Suppressor macrophage treated with lipopolysaccharide for 1 hour (primary cell): ENCODE data around the gene HCST.
"Not testable (repeated sequence)": the region's sequence is repeated elsewhere in the genome, so short reads cannot be mapped to it uniquely, and the experiment has no call there.

Experiments used
- DNase-seq, 3 donors: peaks; one replicate each; pipeline ENCODE4 v3.0.0-alpha.2; 2020 to 2022

HCST gene

DNA sequence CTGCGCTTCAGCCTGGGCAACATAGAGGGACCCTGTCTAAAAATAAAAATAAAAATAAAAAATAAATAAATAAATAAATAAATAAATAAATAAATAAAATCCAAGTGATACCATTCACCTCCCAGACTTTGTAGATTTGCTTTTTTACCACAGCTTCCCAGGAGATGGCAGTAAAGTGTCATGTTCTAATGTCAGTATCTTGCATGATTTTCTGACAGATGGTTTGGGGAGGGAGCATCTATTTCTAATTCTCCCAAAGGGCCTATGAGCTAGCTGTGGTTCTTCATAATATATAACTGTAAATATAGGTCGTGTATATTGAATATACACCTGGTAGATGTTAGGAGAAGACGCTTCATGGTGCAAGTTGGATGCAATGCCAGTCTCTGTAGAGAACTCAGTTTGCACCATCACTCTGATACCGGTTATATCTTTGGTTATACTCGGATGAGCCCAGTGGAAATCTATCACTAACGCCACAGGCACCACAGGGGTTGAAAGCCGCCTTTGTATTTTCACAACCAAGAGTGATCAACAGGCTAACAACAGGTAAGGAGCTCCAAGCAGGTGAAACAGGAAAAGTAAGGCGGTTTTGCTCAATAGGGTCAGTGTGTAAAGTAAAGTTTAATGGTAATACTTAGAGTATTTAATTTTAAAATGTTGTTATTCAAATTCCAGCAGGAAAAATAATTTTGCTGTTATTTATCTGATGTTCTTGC is 20.1 kb upstream of the HCST start:
- peak; percentile 64 to 86 (median 79) for DNase-seq

DNA sequence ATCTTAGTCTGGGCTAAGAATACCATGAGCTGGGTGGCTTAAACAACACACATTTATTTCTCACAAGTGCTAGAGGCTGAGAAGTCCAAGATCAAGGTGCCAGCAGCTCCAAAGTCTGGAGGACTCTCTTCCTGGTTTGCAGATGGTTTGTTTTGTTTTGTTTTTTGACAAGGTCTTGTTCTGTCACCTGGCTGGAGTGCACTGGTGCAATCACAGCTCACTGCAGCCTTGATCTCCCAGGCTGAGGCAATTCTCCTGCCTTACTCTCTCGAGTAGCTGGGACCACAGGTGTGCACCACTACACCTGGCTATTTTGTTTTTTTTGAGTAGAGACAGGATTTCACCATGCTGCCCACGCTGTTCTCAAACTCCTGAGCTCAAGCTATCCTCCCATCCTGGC is 18.4 kb upstream of the HCST start:
- no peak for DNase-seq

DNA sequence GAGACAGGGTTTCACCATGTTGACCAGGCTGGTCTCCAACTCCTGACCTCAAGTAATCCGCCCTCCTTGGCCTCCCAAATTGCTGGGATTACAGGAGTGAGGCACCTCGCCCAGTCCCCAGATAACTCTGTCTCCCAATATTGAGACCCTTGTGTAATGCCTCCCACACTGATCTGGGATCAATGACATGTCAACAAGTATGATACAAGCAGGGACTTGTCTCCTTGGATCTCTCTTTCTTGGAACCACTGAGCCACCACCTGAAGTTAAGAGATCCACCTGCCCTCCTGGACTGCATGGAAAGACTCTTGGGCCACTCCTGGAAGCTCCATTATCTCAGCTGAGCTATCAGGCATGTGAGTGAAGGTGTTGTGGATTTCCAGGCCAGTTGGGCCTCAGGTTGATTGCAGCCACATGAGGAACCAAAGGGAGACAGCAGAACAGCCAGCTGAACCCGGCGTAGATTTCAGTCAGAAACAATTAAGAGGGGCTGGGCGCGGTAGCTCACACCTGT is 17.0 kb upstream of the HCST start:
- no peak for DNase-seq

DNA sequence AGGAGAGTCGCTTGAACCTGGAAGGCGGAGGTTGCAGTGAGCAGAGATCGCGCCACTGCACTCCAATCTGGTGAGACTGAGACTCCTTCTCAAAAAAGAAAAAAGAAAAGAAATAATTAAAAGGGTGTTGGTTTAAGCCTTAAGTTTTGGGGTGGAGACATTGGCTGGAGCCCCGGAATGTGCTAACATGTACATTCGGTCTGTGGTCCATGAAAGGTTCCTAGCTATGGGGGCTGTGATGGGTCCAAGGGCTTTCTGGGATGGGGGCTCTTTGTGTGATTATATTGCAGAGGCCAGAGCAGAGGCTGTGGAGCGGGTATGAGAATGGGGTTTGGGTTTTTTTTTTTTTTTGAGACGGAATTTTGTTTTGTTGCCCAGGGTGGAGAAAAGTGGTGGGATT is 16.4 kb upstream of the HCST start:
- DNase-seq: no peak

DNA sequence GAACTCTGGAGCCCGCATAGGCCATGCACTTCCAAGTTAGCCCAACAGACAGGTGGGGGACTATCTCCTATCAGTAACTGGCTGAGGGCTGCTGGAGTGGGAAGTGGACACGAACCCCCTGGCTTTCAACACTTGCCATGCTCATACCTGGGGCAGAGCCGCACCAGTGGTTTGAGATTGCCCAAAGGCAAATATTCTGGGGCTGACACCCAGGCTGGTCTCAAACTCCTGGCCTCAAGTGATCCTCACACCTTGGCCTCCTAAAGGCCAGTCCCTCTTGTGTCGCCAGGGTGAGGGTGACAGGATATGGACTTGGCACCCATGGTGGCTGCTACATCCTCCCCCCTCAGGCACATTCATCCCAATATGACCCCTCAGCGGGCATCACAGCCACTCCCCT is 15.1 kb upstream of the HCST start:
- no peak for DNase-seq

DNA sequence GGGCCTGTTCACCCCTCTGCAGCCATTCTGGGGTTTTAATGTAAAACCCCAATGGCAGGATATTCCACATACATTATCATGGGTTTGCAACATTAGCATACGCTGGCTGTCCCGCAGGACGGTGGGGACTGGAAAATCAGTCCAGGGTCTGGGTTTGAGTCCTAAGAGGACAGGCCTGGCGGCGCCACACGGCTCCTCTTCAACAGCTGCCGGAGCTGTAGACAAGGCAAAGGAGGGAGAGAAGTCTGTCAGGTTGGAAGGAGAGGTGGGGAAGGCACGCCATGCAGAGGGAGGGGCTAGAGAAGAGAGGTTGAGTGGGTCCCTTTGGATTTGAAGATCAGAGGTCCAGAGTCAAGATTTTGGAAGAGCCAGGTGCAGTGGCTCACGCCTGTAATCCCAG is 13.9 kb upstream of the HCST start:
- no peak for DNase-seq

DNA sequence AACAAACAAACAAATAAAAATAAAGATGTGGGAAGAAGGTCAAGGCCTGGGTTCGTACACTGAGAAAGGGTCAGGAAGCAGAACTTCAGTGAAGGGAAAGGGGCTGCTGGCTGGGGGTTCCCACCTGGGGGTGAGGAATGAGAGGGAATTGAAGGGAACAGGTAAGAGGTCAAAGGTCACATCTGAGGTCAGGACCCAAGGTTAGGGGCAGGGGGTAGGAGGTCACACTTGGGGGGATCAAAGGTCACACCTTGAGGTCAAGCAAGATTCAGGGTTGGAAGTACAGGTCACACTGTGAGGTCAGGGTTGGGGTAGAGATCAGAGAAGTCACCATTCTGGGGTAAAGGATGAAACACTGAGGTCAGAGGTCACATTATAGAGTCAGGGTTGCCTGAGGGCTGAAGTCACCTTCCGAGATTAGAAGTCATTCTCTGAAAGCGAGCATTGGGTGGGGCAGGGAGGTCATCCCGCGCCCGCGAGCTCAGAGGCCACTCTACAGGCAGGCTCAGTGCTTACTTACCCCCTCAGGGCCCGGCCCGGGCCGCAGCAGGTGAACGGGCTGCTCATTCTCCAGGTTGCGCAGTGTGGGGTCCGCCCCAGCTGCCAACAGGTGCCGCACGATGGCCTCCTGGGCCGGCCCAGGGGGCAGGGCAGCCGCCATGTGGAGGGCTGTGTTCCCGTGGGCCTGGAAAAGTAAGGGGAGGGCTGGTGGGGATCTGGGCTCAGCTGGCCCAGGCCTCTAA is 12.8 kb upstream of the HCST start:
- no peak for DNase-seq

DNA sequence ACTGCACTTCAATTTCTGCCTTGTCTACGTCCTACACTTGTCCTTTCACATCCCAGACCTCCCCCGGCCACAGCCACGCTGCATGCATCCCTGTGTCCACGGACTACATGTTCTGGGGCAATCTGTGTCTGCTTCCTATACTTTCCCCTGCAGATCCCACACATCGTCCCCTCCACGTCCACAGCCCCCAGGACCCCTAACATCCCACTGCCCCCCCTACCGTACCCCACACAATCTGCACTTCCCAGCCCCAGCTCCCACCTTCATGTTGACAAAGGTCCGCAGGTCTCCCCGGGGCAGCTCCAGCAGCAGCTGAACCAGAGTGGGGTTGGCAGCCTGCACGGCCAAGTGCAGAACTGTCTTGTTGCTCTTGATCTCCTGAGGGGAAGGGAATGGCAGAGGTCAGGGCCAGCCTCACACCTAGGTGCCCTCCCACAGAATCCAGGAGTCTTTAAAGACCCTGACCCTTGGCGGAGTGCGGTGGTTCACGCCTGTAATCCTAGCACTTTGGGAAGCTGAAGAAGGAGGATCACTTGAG is 12.1 kb upstream of the HCST start:
- no peak for DNase-seq

DNA sequence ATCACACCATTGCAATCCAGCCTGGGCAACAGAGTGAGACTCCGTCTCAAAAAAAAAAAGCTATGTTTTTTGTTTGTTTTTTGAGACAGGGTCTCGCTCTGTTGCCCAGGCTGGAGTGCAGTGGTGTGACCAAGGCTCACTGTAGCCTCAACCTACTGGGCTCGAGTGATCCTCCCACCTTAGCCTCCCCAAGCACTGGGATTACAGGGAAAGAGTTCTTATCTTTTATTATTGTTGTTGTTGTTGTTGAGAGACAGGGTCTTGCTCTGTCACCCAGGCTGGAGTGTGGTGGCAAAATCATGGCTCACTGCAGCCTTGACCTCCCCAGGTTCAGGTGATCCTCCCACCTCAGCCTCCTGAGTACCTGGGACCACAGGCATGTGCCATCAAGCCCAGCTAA is 10.5 kb upstream of the HCST start:
- not testable (repeated sequence) for DNase-seq

DNA sequence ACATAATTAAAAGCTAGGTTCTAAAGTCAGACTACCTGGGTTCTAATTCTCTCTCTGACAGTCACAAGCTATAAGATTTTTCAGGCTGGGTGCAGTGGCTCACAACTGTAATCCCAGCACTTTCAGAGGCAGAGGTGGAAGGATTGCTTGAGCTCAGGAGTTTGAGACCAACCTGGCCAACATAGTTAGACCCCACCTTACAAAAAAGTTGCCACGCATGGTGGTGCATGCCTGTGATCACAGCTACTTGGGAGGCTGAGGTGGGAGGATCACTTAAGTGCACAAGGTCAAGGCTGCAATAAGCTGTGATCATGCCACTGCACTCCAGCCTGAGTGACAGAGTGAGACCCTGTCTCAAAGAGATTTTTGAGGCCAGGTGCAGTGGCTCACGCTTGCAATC is 8.0 kb upstream of the HCST start:
- DNase-seq: no peak

DNA sequence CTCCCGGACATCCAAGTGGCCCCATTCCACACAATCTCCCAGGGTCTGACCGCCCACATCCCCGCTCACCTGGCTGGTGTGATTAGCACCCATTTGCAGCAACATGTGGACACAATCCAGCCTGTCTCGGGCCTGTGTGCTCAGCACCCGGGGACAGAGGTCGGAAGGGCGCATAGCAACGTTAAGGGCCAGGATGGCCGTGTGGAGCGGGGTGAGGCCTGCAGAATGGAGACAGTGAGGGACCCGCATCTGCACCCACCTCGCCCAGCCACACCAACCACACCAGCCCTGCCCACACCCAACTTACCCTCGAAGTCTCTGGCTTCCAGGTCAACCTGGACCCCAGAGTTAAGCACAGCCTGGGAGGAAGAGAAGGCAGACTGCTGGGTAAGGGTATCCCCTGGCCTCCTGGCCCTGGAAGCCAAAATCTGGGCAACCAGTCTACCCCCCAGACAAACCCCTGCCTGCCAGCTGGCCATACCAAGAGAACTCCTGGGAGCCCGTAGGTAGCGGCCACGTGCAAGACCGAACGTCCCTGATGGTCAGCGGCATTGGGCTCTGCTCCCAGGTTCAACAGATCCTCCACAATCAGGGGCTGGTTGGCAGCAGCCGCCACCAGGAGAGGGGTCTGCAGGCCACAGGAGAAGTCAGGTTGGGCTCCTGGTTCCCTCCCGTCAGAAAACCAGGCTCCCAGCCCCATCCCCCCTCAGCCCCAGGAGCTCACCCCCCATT is 6.3 kb upstream of the HCST start:
- no peak for DNase-seq

DNA sequence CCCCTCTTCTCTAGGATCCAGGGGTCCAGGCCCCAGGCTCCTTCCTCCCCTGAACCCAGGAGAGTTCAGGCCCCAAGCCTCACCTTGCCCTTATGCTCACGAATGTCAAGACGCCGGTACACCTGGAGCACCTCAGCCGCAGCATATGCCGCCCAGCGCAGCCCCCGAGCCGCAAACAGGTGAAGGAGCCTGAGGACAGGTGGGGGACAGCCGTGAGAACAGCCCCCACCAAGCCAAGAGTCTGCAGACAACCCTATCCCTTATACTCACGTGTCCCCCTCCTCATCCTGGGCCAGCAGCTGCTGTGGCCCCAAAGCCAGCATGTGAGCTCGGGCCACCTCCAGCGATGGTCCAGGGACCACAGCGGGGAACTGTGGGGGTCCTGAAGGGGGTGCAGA is 5.7 kb upstream of the HCST start:
- no peak for DNase-seq

DNA sequence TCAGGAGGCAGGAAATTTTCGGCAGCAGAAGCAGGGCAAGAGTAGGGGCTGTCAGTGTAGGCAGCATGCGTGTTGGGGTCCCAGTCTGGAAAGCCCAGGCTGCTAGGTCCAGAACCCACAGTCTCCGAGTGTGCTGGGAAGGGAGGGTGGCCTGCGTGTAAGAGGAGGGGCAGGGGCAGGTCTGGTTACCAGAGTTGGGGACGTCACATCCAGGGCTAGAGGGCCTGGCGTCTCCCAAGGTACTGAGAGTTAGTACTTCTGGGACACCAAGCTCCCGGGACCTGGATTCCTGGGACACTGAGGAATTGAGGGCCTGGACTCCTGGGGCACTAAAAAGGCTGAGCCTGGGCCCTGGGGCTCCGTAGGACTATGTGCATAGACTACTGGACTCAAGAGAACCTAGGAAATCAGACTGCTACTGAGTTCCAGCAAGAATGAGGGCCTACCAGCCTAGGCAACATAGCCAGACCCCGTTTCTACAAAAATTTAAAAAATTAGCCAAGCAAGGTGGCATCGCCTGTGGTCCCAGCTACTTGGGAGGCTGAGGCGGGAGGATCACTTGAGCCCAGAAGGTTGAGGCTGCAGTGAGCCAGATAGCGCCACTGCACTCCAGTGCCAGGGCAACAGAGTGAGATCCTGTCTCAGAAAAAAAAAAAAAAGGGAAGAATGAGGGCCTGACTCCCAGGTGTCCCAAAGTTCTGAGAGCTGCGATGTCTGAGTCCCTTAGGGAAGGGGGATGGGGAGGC is 4.5 kb upstream of the HCST start:
- no peak for DNase-seq

DNA sequence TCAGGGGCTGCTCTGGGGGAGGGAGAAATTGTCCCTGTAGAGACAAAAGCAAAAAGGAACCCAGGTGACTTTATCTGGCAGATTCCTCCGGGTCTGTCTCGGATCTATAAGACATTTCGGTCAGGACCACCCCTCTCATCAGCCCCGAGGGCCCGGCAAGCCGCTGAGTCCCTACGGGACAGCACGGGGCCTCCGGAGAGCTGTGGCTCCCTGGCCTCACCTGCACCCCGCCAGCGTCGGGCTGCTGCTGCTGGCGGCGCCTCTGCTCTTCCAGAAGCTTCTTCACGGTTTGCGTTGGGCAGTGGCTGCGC is 3.9 kb upstream of the HCST start:
- DNase-seq: no peak

DNA sequence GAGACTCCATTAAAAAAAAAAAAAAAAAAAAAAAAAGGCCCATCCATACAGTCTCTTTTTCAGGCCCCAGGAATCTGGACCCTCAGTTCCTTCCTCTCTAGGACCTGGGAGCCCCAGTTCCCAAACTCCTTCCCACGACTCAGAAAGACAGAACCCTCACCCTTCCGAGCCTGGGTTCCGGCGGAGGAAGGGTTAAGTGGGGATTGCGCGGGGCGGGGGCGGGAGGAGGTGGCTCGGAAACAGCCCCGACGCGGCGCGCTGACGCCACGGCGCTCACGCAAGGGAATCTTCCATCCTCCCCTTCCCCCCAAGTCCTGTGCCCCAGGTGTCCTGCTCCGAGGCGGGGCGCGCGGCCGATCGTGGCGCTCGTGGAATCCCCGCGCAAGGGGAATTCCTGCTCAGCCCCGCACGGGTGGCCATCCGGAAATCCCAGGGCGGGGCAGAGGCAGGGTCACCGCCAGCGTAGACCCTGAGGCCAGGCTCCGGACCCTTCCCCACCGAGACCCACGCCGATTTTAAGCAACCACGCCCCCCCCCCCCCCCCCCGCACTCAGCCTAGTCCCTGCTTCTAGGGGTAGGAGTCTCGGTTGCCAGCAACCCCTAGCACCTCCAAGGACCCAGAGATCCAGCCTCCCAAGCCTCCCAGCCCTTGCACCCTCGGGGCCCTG is 2.6 kb upstream of the HCST start:
- DNase-seq: peak; percentile 87 to 95 (median 92)

DNA sequence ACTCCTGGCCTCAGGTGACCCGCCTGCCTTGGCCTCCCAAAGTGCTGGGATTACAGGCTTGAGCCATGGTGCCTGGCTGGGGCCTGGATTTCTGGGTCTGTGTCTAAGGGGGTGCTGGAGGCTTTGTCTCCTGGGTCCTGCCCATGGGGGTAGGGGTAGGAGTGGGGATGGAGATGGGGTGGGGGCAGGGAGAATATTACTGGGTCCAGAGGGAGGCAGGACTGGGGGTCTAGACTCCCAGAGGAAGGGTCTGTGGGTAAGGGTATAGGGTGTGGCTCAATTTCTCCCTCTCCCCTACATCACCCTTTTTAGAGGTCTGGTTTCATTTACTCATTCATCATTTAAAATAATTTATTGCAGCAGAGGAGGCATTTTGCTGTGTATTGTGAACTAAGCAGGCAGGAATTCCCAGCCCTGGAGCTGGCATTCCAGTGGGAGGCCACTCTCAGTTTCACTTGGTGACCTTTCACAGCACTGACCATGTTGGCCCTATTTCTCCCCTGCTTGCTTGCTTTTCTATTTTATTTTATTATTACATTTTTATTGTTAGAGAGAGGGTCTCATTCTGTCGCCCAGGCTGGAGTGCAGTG is 1.2 kb upstream of the HCST start:
- peak in 2 of 3 donors; percentile 61 to 70 for DNase-seq

DNA sequence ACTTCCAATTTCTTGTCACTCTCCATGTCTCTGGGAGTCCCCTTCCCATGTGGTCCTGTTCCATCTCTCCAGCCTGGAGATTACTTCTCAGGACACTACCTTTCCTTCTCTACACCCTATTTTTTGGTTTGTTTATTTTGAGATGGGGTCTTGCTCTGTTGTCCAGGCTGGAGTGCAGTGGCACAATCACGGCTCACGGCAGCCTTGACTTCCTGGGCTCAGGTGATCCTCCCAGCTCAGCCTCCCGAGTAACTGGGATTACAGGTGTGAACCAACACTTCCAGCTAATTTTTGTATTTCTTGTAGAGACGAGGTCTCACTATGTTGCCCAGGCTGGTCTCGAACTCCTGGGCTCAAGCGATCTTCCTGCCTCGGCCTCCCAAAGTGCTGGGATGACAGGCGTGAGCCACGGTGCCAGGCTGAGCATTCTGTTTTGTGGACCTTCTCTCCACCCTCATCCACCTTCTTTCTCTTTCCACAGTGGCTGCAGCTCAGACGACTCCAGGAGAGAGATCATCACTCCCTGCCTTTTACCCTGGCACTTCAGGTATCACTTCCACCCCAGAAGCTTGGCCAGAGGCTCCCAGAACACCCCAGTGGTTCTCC is 644 bp downstream of the HCST start:
- no peak for DNase-seq

DNA sequence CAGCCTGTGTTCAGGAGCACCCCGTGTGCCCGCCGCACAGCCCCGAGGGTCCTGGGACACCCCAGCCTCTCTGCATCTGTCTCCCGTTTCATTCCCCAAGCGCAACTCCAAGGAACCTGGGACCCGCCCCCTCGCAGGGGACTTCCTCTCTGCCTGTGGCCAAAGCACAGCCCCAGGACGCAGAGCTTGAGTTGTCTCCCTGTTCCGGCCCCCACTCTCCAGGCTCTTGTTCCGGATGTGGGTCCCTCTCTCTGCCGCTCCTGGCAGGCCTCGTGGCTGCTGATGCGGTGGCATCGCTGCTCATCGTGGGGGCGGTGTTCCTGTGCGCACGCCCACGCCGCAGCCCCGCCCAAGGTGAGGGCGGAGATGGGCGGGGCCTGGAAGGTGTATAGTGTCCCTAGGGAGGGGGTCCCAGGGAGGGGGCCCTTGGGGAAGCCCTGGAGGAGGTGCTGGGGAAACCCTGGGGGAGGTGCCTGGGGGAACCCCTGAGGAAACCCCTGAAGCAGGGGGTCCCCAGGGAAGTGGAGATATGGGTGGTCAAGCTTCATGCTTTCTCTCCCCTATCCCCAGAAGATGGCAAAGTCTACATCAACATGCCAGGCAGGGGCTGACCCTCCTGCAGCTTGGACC is 1.3 kb downstream of the HCST start:
- DNase-seq: peak; percentile 89 to 94 (median 89)

DNA sequence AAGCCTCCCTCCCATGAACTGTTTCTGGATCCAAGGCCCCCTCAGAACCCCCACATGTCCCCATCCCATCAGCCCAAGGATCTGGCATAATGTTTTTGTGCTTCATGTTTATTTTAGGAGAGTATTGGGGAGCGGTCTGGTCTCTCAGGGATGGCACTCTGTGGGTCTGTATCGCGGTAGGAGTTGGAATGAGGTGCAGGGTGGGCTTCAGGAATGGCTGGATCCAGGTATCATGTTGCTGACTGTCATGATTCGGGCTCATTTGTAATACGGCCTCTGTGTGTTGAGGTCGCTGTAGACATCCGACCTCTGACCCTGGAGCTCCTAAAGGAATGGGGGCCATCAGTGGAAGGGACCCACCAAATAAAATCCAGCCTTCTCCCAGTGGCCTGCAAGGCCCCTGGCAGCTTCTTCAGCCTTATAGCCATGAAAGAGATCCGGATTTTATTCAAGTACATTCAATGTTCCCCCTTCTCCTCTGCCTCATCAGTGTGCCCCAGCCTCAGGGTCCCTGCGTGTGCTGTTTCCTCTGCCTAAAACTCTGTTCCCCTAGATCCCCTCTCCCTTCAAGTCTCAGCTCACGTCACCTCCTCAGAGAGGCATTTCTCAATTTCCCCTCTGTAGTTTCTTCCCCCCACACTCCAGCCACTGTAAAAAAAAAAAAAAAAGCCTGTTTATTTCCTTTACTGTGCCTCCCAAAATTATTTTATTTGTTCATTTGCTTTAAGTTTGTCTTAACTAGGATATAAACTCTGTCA is 2.2 kb downstream of the HCST start:
- DNase-seq: peak; percentile 73 to 86 (median 74)

DNA sequence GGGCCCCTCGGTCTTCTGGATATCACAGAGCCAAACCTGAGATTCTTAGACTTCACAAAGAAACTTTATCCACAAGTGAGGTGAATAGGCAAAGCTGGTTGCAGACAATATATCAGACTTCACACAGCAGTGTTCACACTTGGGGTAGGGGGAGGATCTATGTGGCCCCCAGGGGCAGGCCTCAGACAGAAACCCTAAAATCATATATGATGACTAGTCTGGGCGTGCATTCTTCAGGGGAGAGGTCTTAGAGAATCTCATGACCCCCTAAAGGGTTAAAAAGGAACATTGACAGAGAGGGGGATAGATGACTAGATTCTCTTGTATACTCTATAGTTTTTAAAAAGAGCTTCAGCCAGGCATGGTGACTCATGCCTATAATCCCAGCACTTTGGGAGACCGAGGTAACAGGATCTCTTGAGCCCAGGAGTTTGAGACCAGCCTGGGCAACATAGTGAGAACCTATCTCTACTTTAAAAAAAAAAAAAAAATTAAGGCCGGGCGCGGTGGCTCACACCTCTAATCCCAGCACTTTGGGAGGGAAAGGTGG is 2.9 kb downstream of the HCST start:
- peak in 1 of 3 donors; percentile 33 for DNase-seq
